ENCODE results near the gene SLC39A6.

- TF ChIP-seq POLR2A (IDR thresholded peaks at IDR 0.05; ENCODE audit: low read length): no peak
- TF ChIP-seq GATA1 (IDR thresholded peaks at IDR 0.05; ENCODE audit: low read depth, low read length): no peak
Observed at GRCh38 chr18:36108601-36109000, 20.5 kb downstream of the SLC39A6 start.

All from erythroblast (primary cell).